ENCODE results near the gene SLC30A2. TPM values are rescaled to one million over a fixed set of nuclear protein-coding genes. Genes with fewer than 3 reads are reported as not detected.

Gene SLC30A2
- total and polyA plus RNA-seq, 2 experiments from 2014 or later = 0.07 TPM; not detected in 1

GRCh38 chr1:26009796-26010447 lies 36.0 kb downstream of the SLC30A2 start:
- Histone ChIP-seq H3K27me3 (ENCODE audit: insufficient read depth) (no peaks in the 10 kb centered on the region), H3K79me2 (replicated peaks; ENCODE audit: insufficient read depth) (no peaks in the 10 kb centered on the region), H3K4me1 (ENCODE audit: insufficient read depth) (peaks cover 13% of the 10 kb centered on the region), H3K36me3 (ENCODE audit: insufficient read depth) (no peaks in the 10 kb centered on the region), H3K27ac (ENCODE audit: low read depth) (no peak overlapping the region), H4K20me1 (replicated peaks; ENCODE audit: insufficient read depth) (no peaks in the 10 kb centered on the region), H2AFZ (peak overlapping the region; percentile 86; the same call in 1 of the 2 replicates), H3K9me2 (ENCODE audit: insufficient read depth) (no peaks in the 10 kb centered on the region), H3K4me2 (no peak overlapping the region), H3K4me3 (no peak overlapping the region), H3F3A (replicated peaks; ENCODE audit: low read depth) (0 out of 2 replicates have a peak, but pooled peaks cover 5% of the 10 kb centered on the region)
- H3K4me1 Mint-ChIP-seq = peaks cover 18% of the 10 kb centered on the region
- H3K9me3 Mint-ChIP-seq = no peaks in the 10 kb centered on the region
- no peaks in the 10 kb centered on the region for H3K36me3 Mint-ChIP-seq (ENCODE audit: low read depth)
- H3K27ac Mint-ChIP-seq = no peak overlapping the region; the same call in 1 of the 2 replicates
- ATAC-seq (peak; percentile 85), DNase-seq (ENCODE audit: low spot score) (peak; percentile 86)
- TF ChIP-seq JUNB (IDR thresholded peaks at IDR 0.05; ENCODE audit: unreplicated experiment) (no peak), CREB1 (CRISPR knock-in tag; IDR thresholded peaks at IDR 0.05; ENCODE audit: low read depth) (0 out of 2 replicates have a peak, but pooled peaks have one; percentile 14), STAT1 (IDR thresholded peaks at IDR 0.05; ENCODE audit: unreplicated experiment) (no peak)
- TF ChIP-seq, protein P1, sequence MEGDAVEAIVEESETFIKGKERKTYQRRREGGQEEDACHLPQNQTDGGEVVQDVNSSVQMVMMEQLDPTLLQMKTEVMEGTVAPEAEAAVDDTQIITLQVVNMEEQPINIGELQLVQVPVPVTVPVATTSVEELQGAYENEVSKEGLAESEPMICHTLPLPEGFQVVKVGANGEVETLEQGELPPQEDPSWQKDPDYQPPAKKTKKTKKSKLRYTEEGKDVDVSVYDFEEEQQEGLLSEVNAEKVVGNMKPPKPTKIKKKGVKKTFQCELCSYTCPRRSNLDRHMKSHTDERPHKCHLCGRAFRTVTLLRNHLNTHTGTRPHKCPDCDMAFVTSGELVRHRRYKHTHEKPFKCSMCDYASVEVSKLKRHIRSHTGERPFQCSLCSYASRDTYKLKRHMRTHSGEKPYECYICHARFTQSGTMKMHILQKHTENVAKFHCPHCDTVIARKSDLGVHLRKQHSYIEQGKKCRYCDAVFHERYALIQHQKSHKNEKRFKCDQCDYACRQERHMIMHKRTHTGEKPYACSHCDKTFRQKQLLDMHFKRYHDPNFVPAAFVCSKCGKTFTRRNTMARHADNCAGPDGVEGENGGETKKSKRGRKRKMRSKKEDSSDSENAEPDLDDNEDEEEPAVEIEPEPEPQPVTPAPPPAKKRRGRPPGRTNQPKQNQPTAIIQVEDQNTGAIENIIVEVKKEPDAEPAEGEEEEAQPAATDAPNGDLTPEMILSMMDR (conservative IDR thresholded peaks at IDR 0.05; ENCODE audit: low read depth in 2 of 2) = peak; percentile 53 to 69
- peaks cover 16% of the 10 kb centered on the region for H3K27me3 Mint-ChIP-seq (ENCODE audit: insufficient read depth, low read depth, poor library complexity)
- H3K4me3 Mint-ChIP-seq = no peak overlapping the region

- no peak overlapping the region for H2AFZ ChIP-seq
- H3K4me3 Mint-ChIP-seq = no peak overlapping the region
- H3K4me1 ChIP-seq (ENCODE audit: insufficient read depth) = peaks cover 13% of the 10 kb centered on the region
- no peak overlapping the region for H3K4me3 ChIP-seq
- H3K36me3 Mint-ChIP-seq (ENCODE audit: low read depth) = no peaks in the 10 kb centered on the region
- no peaks in the 10 kb centered on the region for H3K27me3 ChIP-seq (ENCODE audit: insufficient read depth)
- H3K27ac ChIP-seq (ENCODE audit: low read depth) = no peak overlapping the region
- TF ChIP-seq CREB1 (CRISPR knock-in tag; IDR thresholded peaks at IDR 0.05; ENCODE audit: low read depth) = no peak
- TF ChIP-seq JUNB (IDR thresholded peaks at IDR 0.05; ENCODE audit: unreplicated experiment) = peak; percentile 16
- H3K27ac Mint-ChIP-seq = no peak overlapping the region
- no peaks in the 10 kb centered on the region for H3K36me3 ChIP-seq (ENCODE audit: insufficient read depth)
- peaks cover 18% of the 10 kb centered on the region for H3K4me1 Mint-ChIP-seq
- H4K20me1 ChIP-seq (replicated peaks; ENCODE audit: insufficient read depth) = no peaks in the 10 kb centered on the region
- ATAC-seq = no peak
- no peaks in the 10 kb centered on the region for H3K79me2 ChIP-seq (replicated peaks; ENCODE audit: insufficient read depth)
- H3F3A ChIP-seq (replicated peaks; ENCODE audit: low read depth) = 0 out of 2 replicates have a peak, but pooled peaks cover 5% of the 10 kb centered on the region
- DNase-seq (ENCODE audit: low spot score) = no peak
- peaks cover 14% of the 10 kb centered on the region for H3K27me3 Mint-ChIP-seq (ENCODE audit: insufficient read depth, low read depth, poor library complexity)
- no peak overlapping the region for H3K4me2 ChIP-seq
- no peaks in the 10 kb centered on the region for H3K9me2 ChIP-seq (ENCODE audit: insufficient read depth)
- H3K9me3 Mint-ChIP-seq = no peaks in the 10 kb centered on the region
These were observed 39.2 kb downstream of the SLC30A2 start for GRCh38 chr1:26006710-26007109.

- Mint-ChIP-seq H3K4me3 (no peak overlapping the region), H3K4me1 (peaks cover 10% of the 10 kb centered on the region; the same call in 2 of the 3 replicates), H3K27me3 (ENCODE audit: insufficient read depth, low read depth, poor library complexity) (peaks cover 10% of the 10 kb centered on the region), H3K9me3 (no peaks in the 10 kb centered on the region), H3K36me3 (ENCODE audit: low read depth) (no peaks in the 10 kb centered on the region), H3K27ac (no peak overlapping the region)
- no peaks in the 10 kb centered on the region for H3K9me2 ChIP-seq (ENCODE audit: insufficient read depth)
- no peak overlapping the region for H3K4me3 ChIP-seq
- no peak for DNase-seq (ENCODE audit: low spot score)
- H3K27me3 ChIP-seq (ENCODE audit: insufficient read depth) = no peaks in the 10 kb centered on the region
- no peak overlapping the region for H2AFZ ChIP-seq
- no peaks in the 10 kb centered on the region for H4K20me1 ChIP-seq (replicated peaks; ENCODE audit: insufficient read depth)
- ATAC-seq = no peak
- no peak overlapping the region for H3K27ac ChIP-seq (ENCODE audit: low read depth)
- H3K36me3 ChIP-seq (ENCODE audit: insufficient read depth) = no peaks in the 10 kb centered on the region
- H3K4me2 ChIP-seq = no peak overlapping the region
- H3F3A ChIP-seq (replicated peaks; ENCODE audit: low read depth) = no peaks in the 10 kb centered on the region
- H3K79me2 ChIP-seq (replicated peaks; ENCODE audit: insufficient read depth) = no peaks in the 10 kb centered on the region
- H3K4me1 ChIP-seq (ENCODE audit: insufficient read depth) = peaks cover 7% of the 10 kb centered on the region; the same call in 1 of the 2 replicates
- no peak for TF ChIP-seq NANOG (IDR thresholded peaks at IDR 0.05; ENCODE audit: borderline replicate concordance)
- no peak for TF ChIP-seq ETS1 (IDR thresholded peaks at IDR 0.05)
- no peak for TF ChIP-seq ZNF331 (CRISPR knock-in tag; IDR thresholded peaks at IDR 0.05; ENCODE audit: low read depth)
- no peak for TF ChIP-seq JUNB (IDR thresholded peaks at IDR 0.05; ENCODE audit: unreplicated experiment)
- TF ChIP-seq, protein P1 (conservative IDR thresholded peaks at IDR 0.05; ENCODE audit: low read depth in 2 of 2) = no peak
- TF ChIP-seq POLR2AphosphoS5 (IDR thresholded peaks at IDR 0.05; ENCODE audit: low read depth) = no peak
- TF ChIP-seq EZH2 (IDR thresholded peaks at IDR 0.05; ENCODE audit: low read depth, unreplicated experiment) = no peak
These were observed 40.3 kb downstream of the SLC30A2 start for GRCh38 chr1:26005434-26006105.
